HTERT RPE-1 (cell line): ENCODE measurements around the gene ZMYND10.

Experiments used
- in situ Hi-C: fragments of 300-500 bp; cut with MboI; formaldehyde crosslinking; loops from 4 replicates; pipeline ENCODE4 v1.14.3; 2020; ENCODE audit warnings: low sequenced_read_pairs

Gene ZMYND10

DNA sequence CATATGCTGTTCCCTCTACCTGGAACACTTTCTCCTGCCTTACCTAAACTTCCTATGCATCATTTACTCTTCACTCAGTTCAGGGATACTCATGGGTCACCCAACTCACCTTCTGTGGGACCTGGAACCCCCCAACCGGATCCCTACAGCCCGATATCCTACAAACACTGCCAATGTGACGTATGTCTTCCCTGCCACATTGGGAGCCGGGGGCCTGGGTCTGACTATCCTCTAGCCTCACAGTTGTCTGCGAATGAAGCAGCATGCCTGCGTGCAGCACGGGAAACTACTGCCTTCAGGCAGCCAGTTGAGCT, 4.6 kb upstream of the ZMYND10 start:
- in situ Hi-C loops = no loop called here

DNA sequence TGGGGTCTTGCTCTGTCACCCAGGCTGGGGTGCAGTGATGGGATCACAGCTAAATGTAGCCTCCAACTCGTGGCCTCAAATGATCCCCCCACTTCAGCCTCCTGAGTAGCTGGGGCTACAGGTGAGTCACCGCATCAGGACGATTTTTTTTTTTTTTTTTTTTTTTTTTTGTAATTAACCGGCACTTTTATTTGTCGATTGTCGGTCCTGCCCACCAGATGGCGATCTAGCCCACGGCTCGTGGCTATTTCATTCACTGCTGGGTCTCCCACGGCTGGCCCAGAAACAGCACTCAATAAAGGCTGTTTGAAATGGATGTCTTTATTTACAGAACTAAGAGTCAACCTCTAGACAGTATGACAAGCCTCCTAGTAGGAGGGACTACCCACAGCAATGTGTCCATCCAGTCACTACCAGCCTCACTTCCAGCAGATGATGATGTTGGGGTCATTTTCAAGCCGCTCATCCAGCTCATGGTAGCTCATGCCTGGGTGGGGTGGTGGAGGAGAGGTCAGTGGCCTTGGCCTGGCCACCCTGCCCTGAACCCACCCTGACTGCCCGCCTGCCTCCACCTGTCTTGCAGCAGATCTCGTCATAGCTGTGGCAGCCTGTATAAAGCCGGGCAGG, 1.8 kb upstream of the ZMYND10 start:
- in situ Hi-C loops = no loop called here

DNA sequence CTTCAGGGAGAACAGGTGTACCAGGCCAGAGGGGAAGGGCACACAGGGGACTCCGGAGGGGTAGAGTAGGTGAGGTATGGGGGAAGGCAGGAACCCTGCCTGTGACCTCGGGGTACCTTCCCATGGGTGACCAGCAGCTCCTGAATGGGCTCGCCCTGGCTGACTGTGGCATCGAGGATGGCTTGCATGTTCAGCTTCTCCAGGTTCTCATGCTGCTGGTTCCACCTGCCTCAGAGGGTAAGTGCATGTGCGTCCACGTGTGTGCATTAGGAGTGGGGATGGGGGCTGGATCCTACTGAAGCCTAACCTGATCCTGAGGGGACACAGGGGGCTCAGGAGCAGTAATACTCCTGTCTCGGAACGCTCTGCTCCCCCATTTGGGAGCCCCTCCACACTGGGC, 524 bp downstream of the ZMYND10 start:
- in situ Hi-C loops = no loop called here

DNA sequence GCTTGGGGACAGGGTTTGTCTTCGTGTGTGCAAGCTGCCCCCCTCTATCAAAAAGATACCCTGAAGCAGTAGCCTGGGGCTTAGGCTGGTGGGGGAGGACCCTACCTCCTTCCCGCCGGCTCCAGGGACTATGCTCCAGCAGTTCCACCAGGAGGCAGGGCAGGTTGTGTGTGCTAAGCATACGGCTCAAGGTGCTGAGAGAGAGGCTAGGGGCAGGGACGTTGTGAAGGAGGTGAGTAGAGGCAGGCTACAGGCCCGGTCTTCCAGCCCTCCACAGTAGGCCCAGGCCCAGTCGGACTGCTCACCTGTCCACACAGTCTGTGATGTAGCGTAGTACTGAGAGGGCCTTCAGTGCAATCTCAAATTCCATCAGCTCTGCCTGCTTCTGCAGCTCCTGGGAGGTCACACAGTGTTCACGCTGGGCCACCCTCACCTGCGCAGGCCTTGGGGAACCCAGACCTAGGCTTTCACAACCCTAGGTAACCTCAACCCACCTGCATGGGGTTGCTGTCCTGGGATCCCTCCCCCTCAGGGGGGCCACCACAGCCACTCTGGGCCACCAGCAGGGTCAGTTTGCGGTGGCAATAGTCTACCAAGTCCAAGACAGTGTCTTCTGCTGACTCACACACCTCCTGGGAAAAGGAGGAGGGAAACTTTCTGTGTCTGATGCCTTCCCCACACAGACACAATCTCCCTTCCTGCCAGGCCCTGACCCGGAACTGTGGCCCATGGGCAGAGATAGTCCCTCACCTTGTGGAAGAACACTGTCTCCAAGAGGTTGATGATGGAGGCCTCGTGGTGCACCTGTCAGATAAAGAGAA, 2.5 kb downstream of the ZMYND10 start:
- in situ Hi-C loops = no loop called here

DNA sequence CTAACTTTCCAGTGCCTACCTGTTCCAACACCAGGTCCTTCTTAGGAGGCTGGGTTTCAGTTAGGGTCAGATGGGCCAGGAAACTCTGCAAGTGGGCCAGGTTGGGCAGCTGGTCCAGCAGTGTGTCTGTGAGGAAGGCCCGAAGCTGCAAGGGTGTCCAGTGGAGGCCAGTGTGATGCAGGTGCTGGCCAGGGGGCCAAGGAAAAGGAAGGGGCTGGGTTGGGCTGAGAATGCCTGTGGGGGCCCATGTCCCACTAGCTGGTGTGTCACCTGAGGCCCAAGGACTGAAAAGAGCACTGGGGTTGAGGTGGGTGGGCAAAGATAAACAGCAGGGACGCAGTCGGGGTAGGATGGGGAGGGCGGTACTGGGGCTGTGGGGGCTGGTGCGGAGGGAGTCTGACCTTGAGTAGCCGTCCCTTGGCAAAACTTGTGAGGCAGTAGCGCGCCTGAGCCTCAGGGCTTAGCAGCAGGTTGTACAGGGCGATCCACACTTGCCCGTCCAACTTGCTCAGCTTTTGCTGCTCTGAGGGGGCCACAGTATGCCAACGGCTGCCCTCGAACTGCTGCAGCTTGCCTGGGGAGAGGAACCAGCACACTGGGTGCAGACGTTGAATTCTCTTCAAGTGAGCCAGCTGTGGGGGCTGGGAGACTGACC, 3.4 kb downstream of the ZMYND10 start:
- in situ Hi-C loops = no loop called here

DNA sequence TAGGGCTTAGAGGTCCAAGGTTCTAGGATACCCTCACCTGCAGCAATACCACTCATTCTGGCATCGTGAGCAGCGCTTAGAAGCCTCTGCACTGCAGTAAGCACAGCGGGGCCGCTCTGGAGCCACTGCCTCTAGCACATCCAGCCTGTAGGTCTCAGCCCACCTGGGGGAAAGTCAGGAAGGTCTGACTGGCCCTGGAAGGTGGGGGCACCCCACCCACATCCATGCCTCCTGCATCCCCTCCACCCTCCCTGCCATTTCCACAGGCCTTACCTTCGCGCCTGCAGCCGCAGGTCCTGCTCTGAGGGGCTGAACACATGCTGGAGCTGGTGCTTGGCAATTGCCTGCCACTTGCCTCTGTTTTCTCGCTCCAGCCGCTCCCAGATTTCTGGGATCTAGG, 4.0 kb downstream of the ZMYND10 start:
- in situ Hi-C loops = no loop called here

DNA sequence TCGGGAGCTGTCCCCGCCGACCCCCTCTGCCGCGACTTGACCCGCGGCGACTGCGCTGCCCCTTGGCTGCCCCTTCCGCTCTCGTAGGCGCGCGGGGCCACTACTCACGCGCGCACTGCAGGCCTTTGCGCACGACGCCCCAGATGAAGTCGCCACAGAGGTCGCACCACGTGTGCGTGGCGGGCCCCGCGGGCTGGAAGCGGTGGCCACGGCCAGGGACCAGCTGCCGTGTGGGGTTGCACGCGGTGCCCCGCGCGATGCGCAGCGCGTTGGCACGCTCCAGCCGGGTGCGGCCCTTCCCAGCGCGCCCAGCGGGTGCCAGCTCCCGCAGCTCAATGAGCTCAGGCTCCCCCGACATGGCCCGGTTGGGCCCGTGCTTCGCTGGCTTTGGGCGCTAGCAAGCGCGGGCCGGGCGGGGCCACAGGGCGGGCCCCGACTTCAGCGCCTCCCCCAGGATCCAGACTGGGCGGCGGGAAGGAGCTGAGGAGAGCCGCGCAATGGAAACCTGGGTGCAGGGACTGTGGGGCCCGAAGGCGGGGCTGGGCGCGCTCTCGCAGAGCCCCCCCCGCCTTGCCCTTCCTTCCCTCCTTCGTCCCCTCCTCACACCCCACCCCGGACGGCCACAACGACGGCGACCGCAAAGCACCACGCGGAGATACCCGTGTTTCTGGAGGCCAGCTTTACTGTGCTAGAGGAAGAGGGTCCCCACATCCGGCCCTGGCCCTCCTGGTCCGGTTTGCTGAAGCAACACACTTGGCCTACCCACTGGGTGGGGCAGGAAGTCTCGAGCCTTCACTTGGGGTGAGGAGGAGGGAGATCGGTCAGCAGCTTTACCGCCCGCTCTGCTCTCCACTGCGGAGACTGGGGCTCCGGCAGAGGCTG, 4.8 kb downstream of the ZMYND10 start, which contains the start of gene RASSF1:
RASSF1 (minus strand) TSS at position 389 of the 882 bp plus-strand sequence; CDS start at position 358, 31 bp downstream.
- in situ Hi-C loops = no loop called here

DNA sequence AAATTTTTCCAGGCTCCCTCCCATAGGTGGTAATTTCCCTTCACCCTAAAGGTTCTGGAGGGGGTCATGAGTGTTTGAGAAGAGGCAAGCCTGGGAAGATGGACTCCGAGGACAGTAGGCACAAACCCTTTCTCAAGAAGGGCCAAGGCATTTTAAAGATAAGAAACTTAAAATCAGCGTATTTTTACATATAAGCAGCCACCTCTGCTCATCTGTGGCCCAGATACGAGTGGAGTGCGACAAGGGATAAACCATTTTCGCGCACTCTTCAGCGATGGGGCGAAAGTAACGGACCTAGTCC, 5.4 kb downstream of the ZMYND10 start:
- in situ Hi-C loops = no loop called here

DNA sequence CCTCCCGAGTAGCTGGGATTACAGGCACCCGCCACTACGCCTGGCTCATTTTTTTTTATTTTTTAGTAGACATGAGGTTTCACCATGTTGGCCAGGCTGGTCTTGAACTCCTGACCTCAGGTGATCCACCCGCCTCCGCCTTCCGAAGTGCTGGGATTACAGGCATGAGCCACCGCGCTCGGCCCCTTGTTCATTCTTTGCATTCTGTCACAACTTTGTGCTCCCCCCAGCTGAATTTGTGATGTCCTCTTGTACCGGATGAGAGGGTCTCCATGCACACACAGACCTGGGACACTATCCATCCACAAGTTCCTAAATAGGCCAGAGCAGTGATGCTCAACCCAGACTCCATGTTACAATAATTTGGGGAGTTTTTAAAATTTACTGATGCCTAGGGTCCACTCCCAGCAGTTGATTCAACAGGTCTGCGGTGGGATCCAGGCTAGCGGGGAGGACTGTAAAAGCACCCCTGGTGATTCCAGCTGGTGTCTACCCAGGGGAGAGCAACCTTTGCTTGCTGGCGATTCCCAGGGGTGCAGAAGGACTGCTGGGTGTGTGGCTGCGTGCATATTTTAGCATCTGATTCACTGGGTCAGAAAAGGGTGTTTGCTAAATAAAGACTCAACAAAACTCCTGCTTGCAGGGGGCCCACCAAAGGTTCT, 5.9 kb downstream of the ZMYND10 start:
- in situ Hi-C loops = no loop called here

DNA sequence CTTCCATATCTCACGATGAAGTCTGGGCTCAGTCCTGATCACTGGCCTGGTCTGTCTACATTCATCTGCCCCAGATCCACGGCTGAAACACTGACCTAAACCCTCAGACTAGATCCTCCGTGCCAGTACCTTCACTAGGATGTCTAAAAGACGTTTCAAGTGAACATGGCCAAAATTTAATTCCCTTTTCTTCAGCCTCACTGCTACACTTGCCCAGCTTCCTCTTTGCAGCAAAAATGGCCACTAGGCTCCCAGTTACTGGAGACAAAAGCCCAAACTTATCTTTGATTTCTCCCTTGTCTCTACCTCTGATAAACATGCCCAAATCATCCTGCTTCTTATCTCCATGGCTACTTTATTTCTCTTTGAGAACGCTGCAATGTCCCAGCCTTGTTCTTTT, 6.6 kb downstream of the ZMYND10 start:
- in situ Hi-C loops = no loop called here

DNA sequence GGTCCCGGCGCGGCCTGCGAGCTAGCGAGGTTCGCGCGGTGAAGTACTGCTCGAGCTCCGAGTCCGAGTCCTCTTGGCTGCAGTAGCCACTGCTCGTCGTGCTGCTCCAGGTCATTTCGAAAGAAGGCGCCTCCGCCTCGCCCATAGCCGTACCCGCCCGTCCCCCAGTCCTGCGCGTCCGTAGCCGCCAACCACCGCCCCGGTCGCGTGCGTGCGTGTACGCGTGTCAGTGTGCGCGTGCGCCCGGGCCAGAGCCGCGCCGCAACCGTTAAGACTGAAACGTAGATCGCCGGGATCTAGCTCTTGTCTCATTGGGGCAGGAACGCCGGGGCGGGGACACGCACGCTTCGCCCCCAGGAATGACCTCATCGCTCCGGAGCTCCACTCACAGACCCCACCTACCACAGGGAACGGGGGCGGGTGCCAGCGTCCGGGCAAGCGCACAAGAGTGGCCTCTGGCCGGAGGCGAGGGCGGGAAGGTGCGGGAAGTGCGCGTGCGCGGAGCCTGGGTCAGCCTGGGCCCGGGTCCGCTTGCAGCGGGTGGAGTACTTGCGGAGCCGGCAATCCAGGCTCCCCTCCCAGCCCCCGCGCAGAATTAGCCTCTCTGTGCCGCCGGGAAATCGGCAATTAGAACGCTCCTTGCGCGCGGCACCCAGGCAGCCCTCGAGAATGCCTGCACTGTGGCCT, 8.2 kb downstream of the ZMYND10 start:
- in situ Hi-C loops = no loop called here

DNA sequence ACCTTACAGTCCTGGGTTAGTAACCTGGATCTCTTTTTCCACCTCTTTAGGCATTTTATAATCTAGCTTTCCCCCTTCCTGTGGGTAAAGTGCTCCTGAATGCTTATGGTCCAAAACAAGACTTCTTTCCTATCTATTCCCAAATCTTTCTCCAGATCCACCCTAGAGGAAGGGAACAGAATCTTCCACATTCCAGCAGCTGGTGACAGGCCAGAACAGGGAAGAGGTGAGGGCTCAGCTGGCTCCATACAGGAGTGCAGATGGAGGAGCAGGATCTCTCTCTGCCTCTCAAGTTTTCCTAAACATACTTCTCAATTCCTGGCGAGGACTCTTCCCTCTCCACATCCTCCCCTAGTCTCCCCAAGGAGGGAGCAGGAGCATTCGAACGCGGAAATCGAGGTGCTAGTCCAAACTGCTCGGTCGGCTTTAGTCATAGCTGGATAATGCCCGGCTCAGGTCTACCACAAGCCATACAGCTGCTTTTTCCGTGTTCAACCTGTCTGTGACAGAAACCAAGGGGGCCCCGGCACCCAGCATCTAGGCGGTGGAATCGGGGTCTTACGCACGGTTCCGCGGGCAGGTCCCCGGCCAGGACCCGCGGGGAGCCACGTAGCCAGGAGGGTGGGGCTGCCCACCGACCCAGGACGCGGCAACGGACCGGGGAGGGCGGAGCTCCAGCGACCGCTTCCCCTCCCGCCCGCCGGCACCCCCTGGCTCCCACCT, 8.9 kb downstream of the ZMYND10 start:
- in situ Hi-C loops = no loop called here

DNA sequence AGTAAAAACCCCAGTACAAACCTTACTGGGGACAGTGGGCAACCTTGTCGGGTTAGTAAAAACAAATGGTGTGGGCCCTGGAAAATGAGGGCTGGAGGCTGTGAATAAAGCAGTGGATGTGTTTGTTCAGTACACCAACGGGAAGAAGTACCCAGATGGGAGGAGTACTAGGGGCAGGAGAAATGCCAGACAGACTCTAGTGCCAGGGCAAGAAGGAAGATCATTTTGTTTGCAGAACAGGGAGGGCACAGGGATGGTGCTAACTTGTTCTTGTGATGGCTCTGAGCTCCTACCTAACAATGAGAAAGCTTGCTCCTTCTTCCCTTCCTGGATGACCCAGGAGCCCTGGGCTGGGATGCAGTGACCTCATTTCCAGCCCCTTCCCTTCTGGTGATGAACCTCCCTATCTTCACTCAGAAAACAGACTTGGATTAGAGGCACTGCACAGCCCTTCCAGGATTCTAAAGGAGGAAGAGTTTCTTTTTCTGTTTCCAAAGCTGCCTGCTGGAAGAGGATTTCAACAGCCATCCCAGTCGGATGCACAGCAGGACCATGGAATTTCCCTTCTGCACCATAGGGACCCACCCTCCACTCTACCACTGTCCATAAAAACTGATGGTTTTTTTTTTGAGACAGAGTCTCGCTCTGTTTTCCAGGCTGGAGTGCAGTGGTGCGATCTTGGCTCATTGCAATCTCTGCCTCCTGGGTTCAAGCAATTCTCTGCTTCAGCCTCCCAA, 11.0 kb downstream of the ZMYND10 start:
- in situ Hi-C loops = no loop called here

DNA sequence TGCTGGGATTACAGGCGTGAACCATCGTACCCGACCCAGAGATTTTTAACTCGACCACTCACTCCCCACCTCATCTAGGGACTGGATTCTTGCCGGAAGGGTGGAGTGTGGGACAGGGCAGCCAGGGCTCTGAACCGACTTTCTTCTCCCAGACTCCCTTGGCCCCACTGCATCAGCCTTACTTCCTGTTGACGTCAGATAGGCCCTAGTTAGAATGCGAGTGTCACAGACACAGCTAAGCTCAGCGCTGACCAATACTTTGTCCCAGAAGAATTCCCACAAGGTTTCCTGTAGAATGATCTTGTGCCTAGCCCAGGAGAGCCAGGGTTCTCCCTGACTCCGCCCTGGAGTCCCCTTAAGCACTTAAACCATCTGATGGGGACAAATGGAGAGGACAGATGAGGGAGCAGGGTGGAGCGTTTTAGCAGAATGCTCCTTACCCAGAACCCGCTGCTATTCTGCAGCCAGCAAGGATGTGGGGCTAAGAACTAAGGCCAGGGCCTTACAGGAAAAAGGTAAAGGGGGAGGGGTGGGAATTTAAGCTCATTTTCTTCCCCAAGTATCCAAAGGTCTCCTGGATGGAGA, 11.7 kb downstream of the ZMYND10 start:
- in situ Hi-C loops = no loop called here

DNA sequence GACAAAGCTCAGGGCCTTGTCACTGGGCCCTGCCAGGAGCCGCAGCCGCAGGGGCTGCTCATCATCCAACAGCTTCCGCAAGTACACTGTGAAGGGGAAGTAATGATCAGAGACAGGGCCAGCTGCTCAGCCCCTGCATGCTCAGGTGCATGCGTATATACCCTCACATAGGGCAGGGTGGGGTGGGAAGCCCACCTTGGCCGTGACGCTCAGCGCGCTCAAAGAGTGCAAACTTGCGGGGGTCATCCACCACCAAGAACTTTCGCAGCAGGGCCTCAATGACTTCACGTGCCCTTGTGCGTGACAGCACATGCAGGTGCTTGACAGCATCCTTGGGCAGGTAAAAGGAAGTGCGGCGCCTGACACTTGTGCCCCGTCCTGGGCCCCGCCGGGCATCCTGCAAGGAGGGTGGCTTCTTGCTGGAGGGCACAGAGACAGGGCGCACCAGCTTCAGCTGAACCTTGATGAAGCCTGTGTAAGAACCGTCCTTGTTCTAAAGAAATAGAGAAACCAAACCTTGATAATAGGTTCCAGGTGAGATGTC, 14.1 kb downstream of the ZMYND10 start:
- in situ Hi-C loops = no loop called here

DNA sequence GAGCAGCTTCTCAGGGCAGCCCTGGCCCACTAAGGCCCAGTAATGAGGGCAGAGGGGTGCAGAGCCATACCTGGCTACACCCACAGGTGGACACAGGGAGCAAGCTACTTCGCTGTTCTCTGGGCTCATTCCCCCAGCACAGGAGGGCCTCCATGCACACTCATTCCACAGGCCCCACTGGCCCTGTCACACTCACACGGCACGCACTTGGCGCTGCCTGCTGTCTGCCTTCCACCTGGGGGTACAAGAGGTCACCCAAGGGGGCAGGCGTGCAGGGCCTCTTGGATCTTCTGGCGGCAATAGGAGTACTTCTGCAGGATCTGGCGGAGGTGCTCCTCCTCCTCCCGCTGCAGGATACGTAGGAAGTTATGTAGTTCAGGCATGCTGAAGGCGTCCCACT, 15.2 kb downstream of the ZMYND10 start:
- in situ Hi-C loops = no loop called here

DNA sequence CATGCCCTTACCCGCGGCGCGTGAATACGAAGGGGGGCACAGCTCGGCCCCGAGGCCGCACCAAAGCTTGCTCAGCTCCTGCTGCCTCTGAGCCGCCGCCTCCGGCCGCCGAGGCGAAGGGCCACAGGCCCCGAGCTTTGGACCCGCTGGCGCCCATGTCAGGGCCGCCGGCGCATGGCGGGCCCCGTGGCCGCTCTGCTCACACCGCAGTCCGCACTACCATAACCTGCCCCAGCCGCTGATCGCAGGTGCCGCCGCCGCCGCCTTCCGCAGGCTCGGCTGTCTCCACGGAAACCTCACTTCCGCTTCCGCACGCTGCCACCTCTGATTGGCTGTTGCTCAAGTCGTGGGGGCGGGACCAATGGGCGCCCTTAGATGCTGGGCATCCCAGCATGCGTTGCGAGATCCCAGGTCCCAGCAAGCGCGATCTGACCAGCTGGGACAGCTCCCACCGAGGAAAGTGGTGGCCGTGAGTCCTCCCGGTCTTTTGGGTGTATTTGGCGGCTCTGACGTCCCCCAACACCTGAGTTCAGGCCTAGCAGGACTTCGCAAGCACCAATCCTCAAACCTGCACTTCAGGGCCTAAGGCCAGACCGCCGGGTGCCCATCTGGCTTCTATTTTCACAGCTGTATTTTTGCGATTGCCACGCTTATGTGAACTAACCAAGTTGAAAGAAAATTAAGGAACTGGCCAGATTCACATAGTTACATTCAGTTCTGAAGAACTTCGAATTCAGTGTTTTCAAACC, 17.4 kb downstream of the ZMYND10 start, which contains the start of gene TUSC2:
TUSC2 (minus strand) TSS at position 281 of the 749 bp plus-strand sequence; CDS start at position 157, 124 bp downstream.
- in situ Hi-C loops = no loop called here
